K562 (cell line): ENCODE results near the gene RPL3.

Experiments
- COPS2 ChIP-seq: fragments of 450-650 bp; conservative IDR thresholded peaks from 2 replicates; pipeline ENCODE4 v1.6.1; 2016; ENCODE audit warnings: mild to moderate bottlenecking, moderate library complexity
- DLX4 ChIP-seq: fragments of 250-450 bp; sonication (Bioruptor Pico); IDR thresholded peaks from 2 replicates; pipeline ENCODE4 v1.6.1; 2021; ENCODE audit warnings: mild to moderate bottlenecking
- E2F1 ChIP-seq: sonication (generic); formaldehyde crosslinking; IDR thresholded peaks from 2 replicates; pipeline ENCODE4 v1.8.1; 2023; ENCODE audit warnings: mild to moderate bottlenecking, missing genetic modification reagents, moderate library complexity
- POLR2A ChIP-seq: fragments of 450-650 bp; conservative IDR thresholded peaks from 2 replicates; pipeline ENCODE4 v1.6.1; 2016
- ZFP91 ChIP-seq: sonication (generic); formaldehyde crosslinking; IDR thresholded peaks from 2 replicates; pipeline ENCODE4 v1.8.0; 2022; ENCODE audit warnings: mild to moderate bottlenecking, missing genetic modification reagents
- ZNF778 ChIP-seq: fragments of 450-650 bp; formaldehyde crosslinking; IDR thresholded peaks from 2 replicates; pipeline ENCODE4 v1.4.0; 2020; ENCODE audit warnings: mild to moderate bottlenecking, moderate library complexity
- TF ChIP-seq, protein P1 (sequence below): fragments of 450-650 bp; IDR thresholded peaks from 2 replicates; pipeline ENCODE4 v1.6.1; 2018; ENCODE audit not compliant: partially characterized antibody
- TF ChIP-seq, protein P2 (sequence below), 2 experiments: fragments of 450-650 bp; formaldehyde crosslinking in 1 of 2; IDR thresholded peaks; 2 replicates each; pipeline versions ENCODE4 v1.4.0 to v1.6.1; 2014 to 2020; ENCODE audit warnings: mild to moderate bottlenecking in 2 of 2, borderline replicate concordance in 1 of 2, low read depth in 1 of 2

GRCh38 chr22:39361496-39361895 lies 42.1 kb upstream of the RPL3 start:
- TF ChIP-seq POLR2A (no peak), ZFP91 (CRISPR knock-in tag) (no peak), E2F1 (CRISPR knock-in tag) (no peak), ZNF778 (CRISPR knock-in tag) (no peak), DLX4 (CRISPR knock-in tag) (no peak), COPS2 (no peak)
- TF ChIP-seq, protein P1, sequence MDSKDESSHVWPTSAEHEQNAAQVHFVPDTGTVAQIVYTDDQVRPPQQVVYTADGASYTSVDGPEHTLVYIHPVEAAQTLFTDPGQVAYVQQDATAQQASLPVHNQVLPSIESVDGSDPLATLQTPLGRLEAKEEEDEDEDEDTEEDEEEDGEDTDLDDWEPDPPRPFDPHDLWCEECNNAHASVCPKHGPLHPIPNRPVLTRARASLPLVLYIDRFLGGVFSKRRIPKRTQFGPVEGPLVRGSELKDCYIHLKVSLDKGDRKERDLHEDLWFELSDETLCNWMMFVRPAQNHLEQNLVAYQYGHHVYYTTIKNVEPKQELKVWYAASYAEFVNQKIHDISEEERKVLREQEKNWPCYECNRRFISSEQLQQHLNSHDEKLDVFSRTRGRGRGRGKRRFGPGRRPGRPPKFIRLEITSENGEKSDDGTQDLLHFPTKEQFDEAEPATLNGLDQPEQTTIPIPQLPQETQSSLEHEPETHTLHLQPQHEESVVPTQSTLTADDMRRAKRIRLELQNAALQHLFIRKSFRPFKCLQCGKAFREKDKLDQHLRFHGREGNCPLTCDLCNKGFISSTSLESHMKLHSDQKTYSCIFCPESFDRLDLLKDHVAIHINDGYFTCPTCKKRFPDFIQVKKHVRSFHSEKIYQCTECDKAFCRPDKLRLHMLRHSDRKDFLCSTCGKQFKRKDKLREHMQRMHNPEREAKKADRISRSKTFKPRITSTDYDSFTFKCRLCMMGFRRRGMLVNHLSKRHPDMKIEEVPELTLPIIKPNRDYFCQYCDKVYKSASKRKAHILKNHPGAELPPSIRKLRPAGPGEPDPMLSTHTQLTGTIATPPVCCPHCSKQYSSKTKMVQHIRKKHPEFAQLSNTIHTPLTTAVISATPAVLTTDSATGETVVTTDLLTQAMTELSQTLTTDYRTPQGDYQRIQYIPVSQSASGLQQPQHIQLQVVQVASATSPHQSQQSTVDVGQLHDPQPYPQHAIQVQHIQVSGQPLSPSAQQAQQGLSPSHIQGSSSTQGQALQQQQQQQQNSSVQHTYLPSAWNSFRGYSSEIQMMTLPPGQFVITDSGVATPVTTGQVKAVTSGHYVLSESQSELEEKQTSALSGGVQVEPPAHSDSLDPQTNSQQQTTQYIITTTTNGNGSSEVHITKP = no peak
- TF ChIP-seq, protein P2, sequence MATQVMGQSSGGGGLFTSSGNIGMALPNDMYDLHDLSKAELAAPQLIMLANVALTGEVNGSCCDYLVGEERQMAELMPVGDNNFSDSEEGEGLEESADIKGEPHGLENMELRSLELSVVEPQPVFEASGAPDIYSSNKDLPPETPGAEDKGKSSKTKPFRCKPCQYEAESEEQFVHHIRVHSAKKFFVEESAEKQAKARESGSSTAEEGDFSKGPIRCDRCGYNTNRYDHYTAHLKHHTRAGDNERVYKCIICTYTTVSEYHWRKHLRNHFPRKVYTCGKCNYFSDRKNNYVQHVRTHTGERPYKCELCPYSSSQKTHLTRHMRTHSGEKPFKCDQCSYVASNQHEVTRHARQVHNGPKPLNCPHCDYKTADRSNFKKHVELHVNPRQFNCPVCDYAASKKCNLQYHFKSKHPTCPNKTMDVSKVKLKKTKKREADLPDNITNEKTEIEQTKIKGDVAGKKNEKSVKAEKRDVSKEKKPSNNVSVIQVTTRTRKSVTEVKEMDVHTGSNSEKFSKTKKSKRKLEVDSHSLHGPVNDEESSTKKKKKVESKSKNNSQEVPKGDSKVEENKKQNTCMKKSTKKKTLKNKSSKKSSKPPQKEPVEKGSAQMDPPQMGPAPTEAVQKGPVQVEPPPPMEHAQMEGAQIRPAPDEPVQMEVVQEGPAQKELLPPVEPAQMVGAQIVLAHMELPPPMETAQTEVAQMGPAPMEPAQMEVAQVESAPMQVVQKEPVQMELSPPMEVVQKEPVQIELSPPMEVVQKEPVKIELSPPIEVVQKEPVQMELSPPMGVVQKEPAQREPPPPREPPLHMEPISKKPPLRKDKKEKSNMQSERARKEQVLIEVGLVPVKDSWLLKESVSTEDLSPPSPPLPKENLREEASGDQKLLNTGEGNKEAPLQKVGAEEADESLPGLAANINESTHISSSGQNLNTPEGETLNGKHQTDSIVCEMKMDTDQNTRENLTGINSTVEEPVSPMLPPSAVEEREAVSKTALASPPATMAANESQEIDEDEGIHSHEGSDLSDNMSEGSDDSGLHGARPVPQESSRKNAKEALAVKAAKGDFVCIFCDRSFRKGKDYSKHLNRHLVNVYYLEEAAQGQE (IDR thresholded peaks at IDR 0.05; ENCODE audit: borderline replicate concordance) = no peak
- TF ChIP-seq, protein P2 (CRISPR knock-in tag; IDR thresholded peaks at IDR 0.05; ENCODE audit: low read depth) = no peak
